Thyroid gland (tissue), 4 donors: ENCODE data around the gene NAALADL2.

Experiments
- POLR2A ChIP-seq, 2 donors: fragments of 450-650 bp; IDR thresholded peaks; one replicate each; pipeline ENCODE4 v1.6.1; 2017; ENCODE audit warnings: antibody characterized with exemption in 2 of 2, mild to moderate bottlenecking in 2 of 2, moderate library complexity in 1 of 2
- TF ChIP-seq, protein P1 (sequence below), 6 experiments: fragments of 200-600 bp in 3 of 6; fragments of 450-650 bp in 3 of 6; sonication (generic) in 3 of 6; IDR thresholded peaks; one replicate each; pipeline ENCODE4 v1.5.1; 2016 to 2019; ENCODE audit warnings: antibody characterized with exemption in 6 of 6, mild to moderate bottlenecking in 2 of 6, inconsistent platforms in 1 of 6, moderate library complexity in 1 of 6

DNA sequence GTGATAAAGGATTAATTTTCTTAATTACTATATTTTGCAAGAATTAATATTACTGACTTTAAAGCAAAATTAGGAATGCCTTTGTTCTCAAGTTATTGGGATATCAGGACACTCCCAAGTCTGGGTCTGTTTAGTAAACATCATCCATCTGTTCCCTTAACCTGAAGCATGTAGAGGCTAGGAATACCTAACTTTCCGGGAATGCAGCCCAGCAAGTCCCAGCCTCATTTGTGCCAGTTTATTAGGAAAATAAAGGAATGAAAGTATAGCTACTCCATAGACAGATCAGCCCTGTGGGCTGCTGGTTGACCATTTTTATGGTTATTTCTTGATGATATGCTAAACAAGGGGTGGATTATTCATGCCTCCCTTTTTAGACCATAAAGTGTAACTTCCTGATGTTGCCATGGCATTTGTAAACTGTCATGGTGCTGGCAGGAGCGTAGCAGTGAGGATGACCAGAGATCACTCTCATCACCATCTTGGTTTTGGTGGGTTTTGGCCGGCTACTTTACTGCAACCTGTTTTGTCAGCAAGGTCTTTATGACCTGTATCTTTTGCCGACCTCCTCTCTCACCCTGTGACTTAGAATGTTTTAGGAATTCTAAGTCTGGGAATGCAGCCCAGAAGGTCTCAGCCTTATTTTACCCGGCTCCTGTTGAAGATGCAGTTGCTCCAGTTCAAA, 540.2 kb downstream of the NAALADL2 start:
- TF ChIP-seq, protein P1, sequence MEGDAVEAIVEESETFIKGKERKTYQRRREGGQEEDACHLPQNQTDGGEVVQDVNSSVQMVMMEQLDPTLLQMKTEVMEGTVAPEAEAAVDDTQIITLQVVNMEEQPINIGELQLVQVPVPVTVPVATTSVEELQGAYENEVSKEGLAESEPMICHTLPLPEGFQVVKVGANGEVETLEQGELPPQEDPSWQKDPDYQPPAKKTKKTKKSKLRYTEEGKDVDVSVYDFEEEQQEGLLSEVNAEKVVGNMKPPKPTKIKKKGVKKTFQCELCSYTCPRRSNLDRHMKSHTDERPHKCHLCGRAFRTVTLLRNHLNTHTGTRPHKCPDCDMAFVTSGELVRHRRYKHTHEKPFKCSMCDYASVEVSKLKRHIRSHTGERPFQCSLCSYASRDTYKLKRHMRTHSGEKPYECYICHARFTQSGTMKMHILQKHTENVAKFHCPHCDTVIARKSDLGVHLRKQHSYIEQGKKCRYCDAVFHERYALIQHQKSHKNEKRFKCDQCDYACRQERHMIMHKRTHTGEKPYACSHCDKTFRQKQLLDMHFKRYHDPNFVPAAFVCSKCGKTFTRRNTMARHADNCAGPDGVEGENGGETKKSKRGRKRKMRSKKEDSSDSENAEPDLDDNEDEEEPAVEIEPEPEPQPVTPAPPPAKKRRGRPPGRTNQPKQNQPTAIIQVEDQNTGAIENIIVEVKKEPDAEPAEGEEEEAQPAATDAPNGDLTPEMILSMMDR (IDR thresholded peaks at IDR 0.05), result no peak
- TF ChIP-seq POLR2A (IDR thresholded peaks at IDR 0.05), result no peak
